Endothelial cell of hepatic sinusoid (primary cell): ENCODE data around the gene SIPA1.

ENCODE experiments used
- in situ Hi-C: cut with HindIII; loops from 2 replicates; pipeline ENCODE4 v1.10.0; 2017; ENCODE audit warnings: low sequenced_read_pairs

SIPA1 gene

GRCh38 chr11:65642014-65642671 lies 4.2 kb downstream of the SIPA1 start:
- in situ Hi-C loops: no loop called here

GRCh38 chr11:65643971-65644370 lies 6.1 kb downstream of the SIPA1 start:
- in situ Hi-C loops: no loop called here

GRCh38 chr11:65644837-65645236 lies 6.9 kb downstream of the SIPA1 start:
- in situ Hi-C loops: no loop called here

GRCh38 chr11:65645710-65646109 lies 7.8 kb downstream of the SIPA1 start:
- in situ Hi-C loops: no loop called here

- in situ Hi-C loops: no loop called here
These were observed 8.5 kb downstream of the SIPA1 start for GRCh38 chr11:65646288-65646957.

- in situ Hi-C loops: no loop called here
These were observed 9.2 kb downstream of the SIPA1 start for GRCh38 chr11:65646958-65647701.

GRCh38 chr11:65648997-65649493 lies 11.1 kb downstream of the SIPA1 start:
- in situ Hi-C loops: no loop called here

- in situ Hi-C loops: no loop called here
These were observed 12.0 kb downstream of the SIPA1 start for GRCh38 chr11:65649656-65650546.

GRCh38 chr11:65650547-65651338 lies 12.8 kb downstream of the SIPA1 start:
- in situ Hi-C loops: no loop called here

- in situ Hi-C loops: no loop called here
These were observed 13.4 kb downstream of the SIPA1 start for GRCh38 chr11:65651339-65651588.

GRCh38 chr11:65651589-65652510 lies 13.9 kb downstream of the SIPA1 start:
- in situ Hi-C loops: no loop called here

GRCh38 chr11:65652511-65653228 lies 14.8 kb downstream of the SIPA1 start:
- in situ Hi-C loops: no loop called here

GRCh38 chr11:65653229-65654225 lies 15.6 kb downstream of the SIPA1 start:
- in situ Hi-C loops: no loop called here

GRCh38 chr11:65654375-65655349 lies 16.8 kb downstream of the SIPA1 start:
- in situ Hi-C loops: no loop called here

GRCh38 chr11:65655570-65656332 lies 17.9 kb downstream of the SIPA1 start:
- in situ Hi-C loops: no loop called here
